HG03280 (cell line): ENCODE measurements around the gene CREB5.
"Not testable (repeated sequence)": the region's sequence is repeated elsewhere in the genome, so short reads cannot be mapped to it uniquely, and the experiment has no call there.

Experiments
- ATAC-seq: cut with Tn5 transposase; IDR thresholded peaks from one replicate; pipeline ENCODE4 v1.9.1; 2021; ENCODE audit warnings: mild to moderate bottlenecking, moderate library complexity; ENCODE audit not compliant: unreplicated experiment

The CREB5 gene, protein sequence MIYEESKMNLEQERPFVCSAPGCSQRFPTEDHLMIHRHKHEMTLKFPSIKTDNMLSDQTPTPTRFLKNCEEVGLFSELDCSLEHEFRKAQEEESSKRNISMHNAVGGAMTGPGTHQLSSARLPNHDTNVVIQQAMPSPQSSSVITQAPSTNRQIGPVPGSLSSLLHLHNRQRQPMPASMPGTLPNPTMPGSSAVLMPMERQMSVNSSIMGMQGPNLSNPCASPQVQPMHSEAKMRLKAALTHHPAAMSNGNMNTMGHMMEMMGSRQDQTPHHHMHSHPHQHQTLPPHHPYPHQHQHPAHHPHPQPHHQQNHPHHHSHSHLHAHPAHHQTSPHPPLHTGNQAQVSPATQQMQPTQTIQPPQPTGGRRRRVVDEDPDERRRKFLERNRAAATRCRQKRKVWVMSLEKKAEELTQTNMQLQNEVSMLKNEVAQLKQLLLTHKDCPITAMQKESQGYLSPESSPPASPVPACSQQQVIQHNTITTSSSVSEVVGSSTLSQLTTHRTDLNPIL

DNA sequence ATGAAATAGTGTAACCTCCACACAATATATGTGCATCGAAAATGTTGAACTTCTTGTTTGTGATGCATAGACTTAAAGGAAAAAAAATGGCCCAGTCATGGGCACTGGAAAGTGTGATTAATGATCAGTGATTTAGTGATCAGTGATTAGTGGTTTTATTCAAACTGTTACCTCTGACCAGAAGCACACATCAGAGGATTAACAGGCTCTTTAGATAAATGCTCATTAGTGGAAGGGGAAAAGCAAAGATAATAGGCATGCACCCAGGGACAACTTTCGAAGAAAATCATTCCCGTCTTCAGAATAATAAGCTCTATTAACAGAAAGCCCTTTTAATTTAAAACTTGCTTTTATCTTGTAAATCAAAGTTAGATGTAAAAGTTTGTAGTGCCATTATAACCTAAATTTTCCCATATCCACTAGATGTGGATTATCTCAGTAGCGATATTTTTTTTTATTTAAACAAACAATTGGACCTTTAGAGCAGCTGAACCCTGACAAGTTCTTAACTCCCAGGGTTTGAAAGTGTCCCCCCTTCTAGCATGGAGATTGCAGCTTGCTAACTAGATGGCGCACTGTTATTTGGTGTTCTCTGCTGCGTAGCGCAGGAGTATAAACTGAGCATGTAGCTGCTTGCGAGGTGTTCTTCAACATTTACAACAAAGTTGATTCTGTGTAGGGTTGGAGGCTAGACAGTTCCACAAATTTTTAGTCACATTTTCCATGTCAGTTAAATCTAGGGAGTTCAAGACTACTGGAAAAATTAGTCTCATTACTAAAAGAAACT is at the start of gene CREB5:
Gene CREB5, plus strand, starts transcription at position 643 of the 787 bp plus-strand sequence. CDS start 397 bp downstream, outside the sequence.
- ATAC-seq = no peak

DNA sequence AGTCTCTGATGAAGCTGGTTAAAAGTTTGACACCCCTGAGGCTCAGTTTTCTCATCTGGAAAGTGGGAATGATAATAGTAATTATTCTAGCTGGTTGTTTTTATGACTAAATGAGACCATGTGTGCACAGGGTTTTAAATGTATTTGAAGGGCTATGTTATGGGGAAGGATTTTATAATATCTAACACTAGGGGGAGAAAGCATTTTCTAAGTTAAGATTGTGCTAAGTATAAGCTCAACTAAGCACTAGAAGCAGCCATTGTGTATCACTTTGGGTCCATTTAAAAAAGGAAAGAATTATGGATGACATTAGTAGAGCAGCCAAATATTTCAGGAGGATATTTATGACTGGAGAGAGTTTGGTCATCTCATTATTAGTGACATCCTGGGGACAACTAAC is 49.5 kb upstream of the CREB5 start:
- no peak for ATAC-seq

DNA sequence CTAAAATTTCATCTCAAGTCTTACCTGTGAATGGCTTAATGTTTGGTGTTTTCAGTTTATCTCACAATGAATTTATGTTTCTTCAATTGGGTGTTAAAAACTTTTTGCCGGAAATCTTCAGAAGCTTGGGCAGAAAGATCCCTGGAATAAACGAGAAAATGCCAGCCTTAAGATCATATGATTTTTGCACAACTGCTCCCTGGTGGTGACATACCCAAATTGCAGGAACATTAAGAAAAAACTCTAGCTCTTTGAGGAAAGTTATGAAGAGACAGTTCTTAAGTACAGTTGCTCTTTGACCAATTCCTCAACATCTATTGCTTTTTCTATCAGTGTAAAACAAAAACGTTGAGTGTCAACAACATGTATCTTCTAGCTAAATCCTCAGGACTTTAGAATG is 48.2 kb upstream of the CREB5 start:
- ATAC-seq = no peak

DNA sequence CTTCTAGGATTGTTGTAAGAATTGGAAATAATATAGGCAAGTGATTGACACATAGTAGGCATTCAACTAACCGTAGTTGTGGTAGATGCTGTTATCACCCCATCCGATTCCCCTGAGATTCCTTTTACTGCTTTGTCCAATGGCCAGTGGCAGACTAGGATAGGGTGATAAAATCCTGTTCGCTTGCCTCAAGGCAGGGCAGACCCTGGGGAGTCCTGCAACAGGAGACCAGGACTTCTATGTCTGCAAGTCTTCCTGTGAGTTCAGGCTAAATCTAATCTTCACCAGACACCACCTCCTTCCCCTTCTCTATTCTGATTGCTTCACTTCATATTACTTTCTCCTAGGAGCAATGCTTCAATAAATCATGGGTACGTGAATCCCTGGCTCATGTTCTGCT is 42.8 kb upstream of the CREB5 start:
- no peak for ATAC-seq

DNA sequence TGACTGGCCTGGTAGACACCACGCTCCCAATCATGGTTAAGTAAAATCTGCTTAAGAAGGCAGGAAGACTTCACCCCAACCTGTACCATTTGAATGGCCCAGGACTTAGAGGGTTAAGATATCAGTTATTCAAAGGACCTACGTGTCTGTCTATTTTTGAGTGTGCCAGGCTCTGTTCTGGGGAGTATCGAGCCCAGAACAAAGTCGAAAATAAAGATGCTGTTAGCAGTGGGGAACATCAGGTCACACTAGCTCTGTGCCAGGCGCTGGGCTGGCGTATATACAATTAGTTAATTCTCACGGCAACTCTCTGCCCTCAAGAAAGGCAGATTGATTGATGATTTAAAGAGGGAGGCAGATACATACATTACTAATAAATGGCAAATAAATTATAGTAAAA is 40.5 kb upstream of the CREB5 start:
- ATAC-seq = no peak

DNA sequence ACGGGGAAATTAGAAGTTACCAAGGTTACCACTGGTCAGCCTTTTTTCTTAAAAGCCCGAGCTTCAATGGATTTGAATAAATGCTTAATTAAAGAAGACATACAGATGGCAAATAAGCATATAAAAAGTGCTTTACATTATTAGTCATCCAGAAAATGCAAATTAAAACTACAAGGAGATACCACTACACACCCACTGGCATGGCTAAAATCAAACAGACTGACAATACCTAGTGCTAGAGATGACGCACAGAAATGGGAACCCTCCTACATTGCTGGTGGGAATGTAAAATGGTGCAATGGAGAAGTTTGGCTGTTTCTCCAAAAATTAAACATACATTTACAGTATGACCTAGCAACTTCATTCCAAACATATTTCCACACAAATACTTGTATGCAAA is 38.3 kb upstream of the CREB5 start:
- ATAC-seq = no peak

DNA sequence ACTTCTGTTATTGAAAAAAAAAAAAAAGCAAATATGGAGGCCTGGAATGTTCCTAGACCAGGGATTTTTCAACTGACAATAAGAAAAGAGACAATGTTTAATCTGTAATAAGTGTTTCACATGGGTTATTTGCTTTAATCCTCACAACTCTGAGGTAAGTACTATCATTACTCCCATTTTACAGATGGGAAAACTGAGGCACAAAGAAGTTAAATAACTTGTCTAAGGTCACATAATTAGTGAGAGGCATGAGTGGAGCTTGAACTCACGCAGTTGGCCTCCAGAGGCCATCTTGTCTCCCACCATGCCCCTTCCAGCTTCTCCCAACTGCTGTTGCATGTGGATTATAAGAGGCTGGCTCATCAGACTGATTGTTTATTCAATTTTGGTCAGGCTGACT is 36.6 kb upstream of the CREB5 start:
- ATAC-seq = no peak

DNA sequence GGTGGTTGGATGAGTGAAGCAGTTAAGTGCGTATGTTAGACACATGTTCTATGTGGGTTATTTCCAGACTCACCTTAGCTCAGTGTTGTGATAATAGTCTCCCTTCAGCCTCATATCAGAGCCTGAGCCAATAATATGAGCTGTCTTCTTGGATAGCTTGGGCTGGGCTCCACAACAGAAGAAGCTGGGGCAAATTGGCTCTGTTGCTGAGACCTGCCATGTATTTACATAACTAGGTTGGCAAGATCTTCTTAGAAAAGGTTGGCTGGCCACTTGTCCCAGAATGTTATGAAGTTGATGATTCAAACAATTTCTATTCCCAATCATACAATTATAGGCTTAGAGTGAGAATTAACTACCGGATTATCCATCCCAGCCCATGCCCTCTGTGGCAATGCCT is 35.7 kb upstream of the CREB5 start:
- no peak for ATAC-seq

DNA sequence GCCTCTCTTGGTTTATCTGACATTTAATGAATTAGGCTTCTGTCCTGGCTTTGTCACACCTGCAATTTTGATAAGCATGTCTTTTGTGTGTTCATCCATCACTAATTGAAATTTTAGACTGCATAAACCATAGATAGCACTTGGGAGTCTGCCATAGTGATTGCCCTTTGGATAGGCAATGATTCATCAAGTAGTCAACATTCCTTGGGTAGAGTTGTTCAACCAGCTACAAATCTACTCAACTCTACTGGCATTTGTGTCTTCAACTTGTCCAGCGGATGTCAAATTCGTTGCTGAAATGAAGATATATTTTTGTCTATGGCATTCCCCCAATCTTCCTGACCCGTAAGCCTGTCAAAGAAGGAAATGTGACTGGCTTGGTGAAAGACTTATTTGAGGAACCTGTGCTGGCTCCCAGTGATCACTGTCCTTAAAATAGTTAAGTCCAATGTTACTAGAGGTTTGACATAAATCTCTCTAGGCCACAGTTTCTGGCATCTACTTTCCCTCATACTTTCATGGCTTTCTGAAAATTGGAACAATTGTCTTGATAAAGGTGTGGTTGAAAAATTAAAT is 33.7 kb upstream of the CREB5 start:
- no peak for ATAC-seq

DNA sequence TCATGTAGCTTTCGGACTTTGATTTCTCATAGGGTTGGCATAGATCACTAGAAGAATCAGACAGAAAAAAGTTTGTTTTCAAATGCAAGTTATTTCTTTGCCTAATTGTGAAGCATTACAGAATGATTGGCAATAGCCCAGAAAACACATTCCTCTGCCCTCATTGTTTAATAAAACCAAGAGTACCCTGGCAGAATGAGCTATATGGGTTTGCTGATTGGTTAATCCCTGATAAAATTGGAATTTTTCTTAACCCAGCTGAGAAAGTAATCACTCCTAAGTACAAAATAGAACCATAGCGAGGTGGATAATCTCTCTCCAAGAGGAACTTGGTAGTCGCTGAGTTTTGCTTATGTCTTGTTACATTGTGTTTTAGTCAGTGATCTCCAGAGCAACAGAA is 30.9 kb upstream of the CREB5 start:
- no peak for ATAC-seq

DNA sequence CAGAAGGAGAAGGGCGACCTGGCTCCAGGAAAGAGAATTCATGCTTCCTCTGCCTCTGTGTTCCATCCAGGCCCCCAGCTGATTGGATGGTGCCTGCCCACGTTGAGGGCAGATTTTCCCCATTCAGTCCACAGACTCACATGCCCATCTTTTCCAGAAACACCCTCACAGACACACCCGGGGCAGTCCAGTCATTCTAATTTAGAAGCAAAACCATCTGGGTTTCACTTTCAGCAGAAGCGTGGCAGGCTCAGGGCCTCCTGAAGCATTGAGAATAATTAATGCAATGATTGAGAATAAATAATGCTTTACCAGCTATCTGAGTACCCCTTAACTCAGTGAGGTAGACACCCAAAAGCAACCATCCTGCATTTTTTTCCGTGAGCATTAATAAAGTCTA is 30.2 kb upstream of the CREB5 start:
- ATAC-seq = no peak

DNA sequence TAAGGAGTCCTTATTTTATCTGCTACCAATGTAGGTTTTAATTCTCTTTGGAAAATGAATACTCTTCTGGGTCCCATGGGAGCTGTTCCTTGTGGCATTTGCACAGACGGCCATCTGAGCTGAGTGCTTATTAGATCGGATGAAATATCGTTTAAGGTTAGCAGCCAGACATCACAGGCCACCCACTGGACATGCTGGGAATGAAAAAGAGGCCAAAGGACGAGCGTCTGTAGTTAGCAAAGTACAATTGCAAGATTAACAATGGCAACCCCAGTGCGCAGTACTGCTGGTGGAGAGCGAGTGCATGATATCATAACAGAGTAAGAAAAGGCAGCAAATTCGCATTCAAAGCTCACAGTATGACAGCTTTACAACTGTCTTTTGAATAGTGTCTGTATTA is 28.3 kb upstream of the CREB5 start:
- ATAC-seq = no peak

DNA sequence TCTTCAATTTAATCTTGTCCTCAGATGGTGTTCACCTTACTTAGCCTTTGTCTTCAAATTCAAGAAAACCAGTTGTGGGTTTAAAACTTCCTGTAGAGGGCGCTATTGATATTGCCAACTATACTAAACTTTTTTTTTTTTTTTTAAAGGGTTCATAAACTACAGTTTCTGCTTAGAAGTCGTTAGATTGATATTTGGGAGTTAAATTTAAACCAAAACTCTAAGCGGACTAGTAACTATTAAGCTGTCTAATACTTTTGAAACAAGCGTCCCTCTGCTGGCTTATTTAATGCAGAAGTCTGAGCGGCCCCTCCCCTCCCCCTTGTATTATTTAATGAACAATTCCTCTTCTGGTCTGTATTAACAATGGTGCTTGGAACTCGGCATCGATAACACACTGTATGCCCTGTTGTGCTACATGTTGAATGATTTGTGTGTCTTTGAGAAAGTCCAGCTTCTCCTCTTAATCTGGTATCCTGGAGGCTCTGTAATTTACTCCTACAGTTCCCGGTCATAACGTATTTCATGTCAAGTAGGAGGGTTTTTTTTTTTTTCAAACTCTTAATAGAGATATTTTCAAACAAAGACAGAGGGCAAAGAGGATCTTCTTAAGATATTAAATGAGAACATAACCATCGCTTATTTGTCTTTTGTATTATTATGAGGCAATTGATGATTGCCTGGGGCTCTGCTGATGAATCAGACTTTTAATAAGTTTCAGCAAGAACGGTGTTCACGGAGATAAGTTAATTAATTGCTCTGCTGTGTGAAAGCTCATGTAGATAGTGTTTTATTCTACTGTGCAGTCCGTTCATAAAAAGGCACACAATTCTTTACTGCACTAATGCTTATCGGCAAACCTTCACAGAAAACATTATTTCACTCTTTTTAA is 22.6 kb upstream of the CREB5 start:
- no peak for ATAC-seq

DNA sequence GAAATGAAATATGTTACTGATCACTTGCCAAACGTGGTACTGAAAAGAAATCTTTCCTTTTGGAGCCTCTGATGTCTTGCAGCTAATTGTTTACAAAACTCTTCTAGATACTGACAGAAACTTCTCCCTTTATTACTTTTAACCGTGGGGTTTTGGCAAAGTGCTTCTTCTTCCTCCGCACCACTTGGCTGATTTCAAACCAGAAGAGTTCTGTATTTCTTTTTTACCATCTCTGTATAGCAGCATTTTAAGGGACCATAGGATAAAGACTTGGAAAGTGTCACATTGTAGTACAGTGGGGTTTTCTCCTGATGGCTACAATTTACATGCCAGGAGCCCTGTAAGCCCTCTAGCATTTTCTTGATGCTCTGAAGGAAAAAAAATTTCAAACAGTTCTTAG is 21.9 kb upstream of the CREB5 start:
- no peak for ATAC-seq

DNA sequence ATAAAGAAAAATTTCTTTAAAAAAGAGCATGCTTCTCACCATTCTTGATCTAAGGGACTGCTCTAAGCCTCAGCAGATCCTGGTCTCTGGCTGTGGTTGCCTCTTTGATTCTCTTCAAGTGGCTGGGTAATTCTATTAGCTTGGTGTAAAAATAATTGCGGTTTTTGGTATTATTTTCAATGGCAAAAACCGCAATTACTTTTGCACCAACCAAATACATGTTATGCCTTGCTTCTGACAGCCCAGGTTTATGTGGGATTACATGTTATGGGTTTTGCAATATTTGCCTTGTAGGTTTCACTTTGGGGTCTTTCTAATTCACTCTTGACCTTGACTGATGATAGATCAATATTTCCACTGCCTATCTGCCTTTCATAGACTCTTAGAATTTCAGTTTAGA is 20.0 kb upstream of the CREB5 start:
- ATAC-seq = no peak

DNA sequence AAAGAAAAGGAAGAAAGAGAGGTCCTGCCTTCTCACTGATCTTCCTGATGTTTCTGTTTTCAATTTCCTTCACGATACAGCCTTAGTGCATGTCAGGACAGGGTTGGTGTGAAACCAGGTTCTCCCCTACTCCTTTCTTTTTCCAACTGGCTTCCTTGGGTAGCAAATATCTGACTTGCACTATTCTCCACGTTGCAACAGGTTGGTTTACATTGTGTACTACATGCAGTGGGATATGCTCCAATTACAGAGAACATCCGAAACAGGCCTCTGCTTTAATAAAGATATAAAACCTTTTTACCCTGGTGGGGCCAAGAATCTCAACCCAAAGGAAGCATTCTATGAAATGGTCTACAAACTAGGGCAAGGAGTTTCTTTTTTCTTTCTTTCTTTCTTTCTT is 16.9 kb upstream of the CREB5 start:
- no peak for ATAC-seq

DNA sequence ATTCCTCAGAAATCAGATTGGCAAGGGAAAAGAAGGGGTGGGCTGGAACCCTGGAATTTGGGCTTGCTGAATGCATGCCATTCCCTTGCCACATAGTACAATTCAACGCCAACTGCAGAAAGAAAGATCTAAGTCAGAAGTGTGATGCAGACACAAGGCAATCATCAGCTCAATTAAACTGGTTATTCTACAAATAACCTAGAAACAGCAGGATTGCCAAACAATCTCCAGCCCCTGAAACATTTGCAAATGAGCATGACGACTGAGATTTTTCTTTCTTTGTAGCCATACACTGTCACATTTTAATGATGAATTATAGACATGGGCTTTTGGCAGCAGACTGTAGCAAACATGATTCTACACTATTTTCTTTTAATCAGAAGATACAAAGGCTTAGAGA is 16.5 kb upstream of the CREB5 start:
- no peak for ATAC-seq

DNA sequence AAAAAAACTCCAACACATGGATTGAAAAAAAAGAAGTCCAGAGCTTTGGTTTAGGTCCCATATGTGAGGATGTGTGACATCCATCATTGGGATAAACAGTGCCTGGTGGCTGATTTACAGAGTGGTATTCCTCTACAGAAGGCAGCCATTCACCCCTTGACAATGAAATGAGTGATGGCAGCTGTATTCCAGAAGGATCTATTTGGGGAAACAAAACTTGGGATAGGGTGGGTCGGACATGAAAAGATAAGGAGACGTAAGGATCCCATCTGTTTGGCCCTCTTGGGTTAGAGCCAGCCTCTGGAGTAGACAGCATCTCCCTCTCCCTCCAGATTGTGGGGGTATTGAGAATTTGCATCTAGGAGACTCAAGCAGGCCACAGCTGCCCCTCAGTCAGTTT is 15.2 kb upstream of the CREB5 start:
- no peak for ATAC-seq

DNA sequence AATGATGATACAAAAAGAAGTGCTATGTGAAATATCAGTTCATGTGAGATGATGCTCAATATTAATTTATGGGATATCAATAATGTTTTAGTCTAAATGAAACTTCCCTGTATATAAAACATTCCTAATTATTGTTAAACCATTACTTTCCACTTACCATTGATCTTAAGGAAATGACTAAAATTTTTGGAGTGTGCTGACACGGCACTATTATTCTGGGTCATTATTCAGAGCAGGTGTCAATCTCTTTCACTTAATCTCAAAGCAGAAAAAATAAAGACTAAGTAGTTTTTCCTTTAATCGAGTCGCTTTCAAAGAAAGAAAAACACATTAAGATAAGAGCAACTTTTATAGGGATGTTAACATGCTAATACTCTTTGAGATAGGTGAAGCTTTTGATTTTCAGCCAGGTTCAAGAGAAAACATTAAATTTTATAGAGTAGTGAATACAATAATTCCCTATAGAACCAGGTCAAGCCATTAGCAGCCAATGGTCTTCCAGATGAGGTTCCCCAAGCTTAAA is 11.4 kb upstream of the CREB5 start:
- no peak for ATAC-seq

DNA sequence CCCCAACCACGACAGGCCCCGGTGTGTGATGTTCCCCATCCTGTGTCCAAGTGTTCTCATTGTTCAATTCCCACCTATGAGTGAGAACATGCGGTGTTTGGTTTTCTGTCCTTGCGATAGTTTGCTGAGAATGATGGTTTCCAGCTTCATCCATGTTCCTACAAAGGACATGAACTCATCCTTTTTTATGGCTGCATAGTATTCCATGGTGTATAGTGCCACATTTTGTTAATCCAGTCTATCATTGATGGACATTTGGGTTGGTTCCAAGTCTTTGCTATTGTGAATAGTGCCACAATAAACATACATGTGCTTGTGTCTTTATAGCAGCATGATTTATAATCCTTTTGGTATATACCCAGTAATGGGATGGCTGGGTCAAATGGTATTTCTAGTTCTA is 10.8 kb upstream of the CREB5 start:
- ATAC-seq = not testable (repeated sequence)

DNA sequence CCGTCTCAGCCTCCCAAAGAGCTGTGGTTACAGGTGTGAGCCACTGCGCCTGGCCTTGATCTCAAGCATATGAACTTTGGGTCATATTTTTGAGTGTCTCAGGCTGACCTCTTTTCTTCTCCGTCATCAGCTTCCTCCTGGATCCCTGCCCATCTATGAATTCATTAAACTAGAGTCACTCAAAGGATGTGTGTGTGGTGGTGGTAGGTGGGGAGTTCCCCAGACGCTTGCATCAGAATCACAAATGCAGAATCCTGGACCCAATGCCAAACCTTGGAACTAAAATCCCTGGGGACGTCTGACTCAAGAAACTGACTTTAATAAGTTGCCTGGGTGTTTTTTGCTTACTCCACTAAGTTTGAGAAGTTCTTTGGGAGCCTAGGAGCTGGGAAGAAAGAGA is 6.7 kb upstream of the CREB5 start:
- no peak for ATAC-seq
